HUES64 (cell line): ENCODE results near the gene TREM2.

Source experiments
- H3K27ac ChIP-seq: 2 replicates; pipeline ENCODE4 v1.7.0; 2013; ENCODE audit warnings: low read depth, low read length, inconsistent platforms
- H3K27me3 ChIP-seq: 2 replicates; pipeline ENCODE4 v1.6.1; 2013; ENCODE audit warnings: mild to moderate bottlenecking, low read length; ENCODE audit not compliant: insufficient read depth
- H3K36me3 ChIP-seq: 2 replicates; pipeline ENCODE4 v1.6.1; 2013; ENCODE audit warnings: mild to moderate bottlenecking, low read length; ENCODE audit not compliant: insufficient read depth
- H3K4me1 ChIP-seq: 2 replicates; pipeline ENCODE4 v1.6.1; 2013; ENCODE audit warnings: mild to moderate bottlenecking, low read length, moderate library complexity; ENCODE audit not compliant: insufficient read depth
- H3K4me3 ChIP-seq: 2 replicates; pipeline ENCODE4 v1.5.1; 2013; ENCODE audit warnings: mild to moderate bottlenecking, low read length, moderate library complexity
- H3K9ac ChIP-seq: 2 replicates; pipeline ENCODE4 v1.6.1; 2013; ENCODE audit warnings: mild to moderate bottlenecking, low read depth, low read length
- H3K9me3 ChIP-seq: 2 replicates; pipeline ENCODE4 v1.6.1; 2013; ENCODE audit warnings: low read depth, low read length; ENCODE audit not compliant: insufficient read depth
- WGBS: fragments of 150-250, 120-280 bp; methylation state at CpG from one replicate; pipeline ENCODE4 v1.1.7; 2013; ENCODE audit warnings: missing lambda C conversion rate; 5-methylcytosine and 5-hydroxymethylcytosine counted together

The TREM2 gene

DNA sequence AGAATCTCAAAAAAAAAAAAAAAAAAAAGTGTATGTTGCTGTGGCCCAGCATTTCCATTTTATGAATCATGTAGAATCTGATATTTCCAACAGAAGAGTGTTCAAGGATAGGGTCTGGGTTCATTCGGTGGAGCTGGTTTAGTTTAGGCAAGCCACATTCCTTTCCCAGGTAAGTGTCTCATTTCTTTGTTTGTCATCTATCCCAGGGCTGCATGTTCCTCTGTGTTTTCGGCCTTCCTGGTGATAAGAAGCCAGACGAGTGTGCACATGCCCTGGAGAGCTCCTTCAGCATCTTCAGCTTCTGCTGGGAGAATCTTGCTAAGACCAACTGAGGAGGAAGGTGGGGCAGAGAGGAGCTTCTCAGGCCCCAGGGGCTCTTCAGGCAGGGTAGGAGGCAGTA lies 51.9 kb downstream of the TREM2 start:
- Histone ChIP-seq H3K36me3 (no peaks in the 10 kb centered on the region), H3K4me1 (no peaks in the 10 kb centered on the region), H3K9ac (no peak overlapping the region), H3K4me3 (no peak overlapping the region), H3K27me3 (no peaks in the 10 kb centered on the region), H3K27ac (no peak overlapping the region), H3K9me3 (no peaks in the 10 kb centered on the region)
- WGBS, result 91% methylated on average over 3 of the region's 3 CpGs
